ENCODE results near the gene SPIC.

GRCh38 chr12:101485021-101485420 lies 9.9 kb downstream of the SPIC start:
- TF ChIP-seq CTCF (IDR thresholded peaks at IDR 0.05) (no peak), POLR2A (IDR thresholded peaks at IDR 0.05) (no peak), EP300 (IDR thresholded peaks at IDR 0.05) (no peak)
